Measurements from ENCODE around the gene MAP3K14.

- TF ChIP-seq CTCF (IDR thresholded peaks at IDR 0.05) (no peak), POLR2A (IDR thresholded peaks at IDR 0.05) (no peak), EP300 (IDR thresholded peaks at IDR 0.05) (no peak)
These were observed 18.2 kb upstream of the MAP3K14 start for GRCh38 chr17:45334701-45335677.

Measured in ovary (tissue), 3 donors.